ENCODE measurements around the gene HEYL.

DNA sequence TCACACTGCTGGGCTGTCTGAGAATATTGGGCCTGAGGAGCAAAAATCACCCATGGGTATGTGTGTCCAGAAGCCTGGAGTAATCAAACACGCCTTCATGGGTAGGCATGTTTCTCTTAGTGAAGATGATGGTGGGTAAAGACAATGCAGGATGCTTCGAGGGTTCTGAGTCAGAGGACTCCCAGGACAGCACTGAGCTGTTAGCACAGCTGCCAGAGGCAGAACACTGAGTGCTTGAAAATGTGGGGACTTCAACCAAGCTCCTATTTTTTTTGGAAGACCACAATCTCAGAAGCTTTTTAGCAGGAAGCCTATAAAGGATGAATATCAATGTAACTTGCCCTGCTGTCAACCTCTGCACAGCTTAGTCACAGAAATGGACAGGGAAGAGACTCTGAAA lies 40.4 kb upstream of the HEYL start:
- TF ChIP-seq, protein P1, sequence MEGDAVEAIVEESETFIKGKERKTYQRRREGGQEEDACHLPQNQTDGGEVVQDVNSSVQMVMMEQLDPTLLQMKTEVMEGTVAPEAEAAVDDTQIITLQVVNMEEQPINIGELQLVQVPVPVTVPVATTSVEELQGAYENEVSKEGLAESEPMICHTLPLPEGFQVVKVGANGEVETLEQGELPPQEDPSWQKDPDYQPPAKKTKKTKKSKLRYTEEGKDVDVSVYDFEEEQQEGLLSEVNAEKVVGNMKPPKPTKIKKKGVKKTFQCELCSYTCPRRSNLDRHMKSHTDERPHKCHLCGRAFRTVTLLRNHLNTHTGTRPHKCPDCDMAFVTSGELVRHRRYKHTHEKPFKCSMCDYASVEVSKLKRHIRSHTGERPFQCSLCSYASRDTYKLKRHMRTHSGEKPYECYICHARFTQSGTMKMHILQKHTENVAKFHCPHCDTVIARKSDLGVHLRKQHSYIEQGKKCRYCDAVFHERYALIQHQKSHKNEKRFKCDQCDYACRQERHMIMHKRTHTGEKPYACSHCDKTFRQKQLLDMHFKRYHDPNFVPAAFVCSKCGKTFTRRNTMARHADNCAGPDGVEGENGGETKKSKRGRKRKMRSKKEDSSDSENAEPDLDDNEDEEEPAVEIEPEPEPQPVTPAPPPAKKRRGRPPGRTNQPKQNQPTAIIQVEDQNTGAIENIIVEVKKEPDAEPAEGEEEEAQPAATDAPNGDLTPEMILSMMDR (IDR thresholded peaks at IDR 0.05): no peak
- TF ChIP-seq POLR2A (IDR thresholded peaks at IDR 0.05): no peak
